Activated CD4-positive, alpha-beta T cell treated with anti-CD3 and anti-CD28 coated beads, Interleukin-2, Interleukin-6, amounts not matched to agents 100 ng/mL and 50 ng/mL, durations not matched to agents 16 hours and 8 hours (primary cell): ENCODE data around the gene CCDC185.

ENCODE experiments used
- DNase-seq: peaks from one replicate; pipeline ENCODE4 v3.0.0-alpha.2; 2020

CCDC185 gene

GRCh38 chr1:223443397-223443796 is 50.2 kb downstream of the CCDC185 start:
- DNase-seq, result no peak

GRCh38 chr1:223444411-223444810 is 51.2 kb downstream of the CCDC185 start:
- DNase-seq, result no peak
